Fibroblast of lung (primary cell): ENCODE results near the gene IGSF6.

Experiments used
- EZH2 ChIP-seq: IDR thresholded peaks from 2 replicates; pipeline ENCODE4 v1.5.1; 2012; ENCODE audit warnings: low read length, control low read depth, mild to moderate bottlenecking; ENCODE audit errors: missing control alignments
- TF ChIP-seq, protein P1 (sequence below), 2 donors: IDR thresholded peaks in 1 of 2; conservative IDR thresholded peaks in 1 of 2; 1 replicate in 1 of 2; 2 replicates in 1 of 2; pipeline ENCODE4 v1.5.1; 2011 to 2012; ENCODE audit warnings: low read length in 2 of 2, control low read depth in 1 of 2, inconsistent platforms in 1 of 2, low read depth in 1 of 2, mild to moderate bottlenecking in 1 of 2

GRCh38 chr16:21608639-21609328, 43.6 kb downstream of the IGSF6 start:
- TF ChIP-seq, protein P1, sequence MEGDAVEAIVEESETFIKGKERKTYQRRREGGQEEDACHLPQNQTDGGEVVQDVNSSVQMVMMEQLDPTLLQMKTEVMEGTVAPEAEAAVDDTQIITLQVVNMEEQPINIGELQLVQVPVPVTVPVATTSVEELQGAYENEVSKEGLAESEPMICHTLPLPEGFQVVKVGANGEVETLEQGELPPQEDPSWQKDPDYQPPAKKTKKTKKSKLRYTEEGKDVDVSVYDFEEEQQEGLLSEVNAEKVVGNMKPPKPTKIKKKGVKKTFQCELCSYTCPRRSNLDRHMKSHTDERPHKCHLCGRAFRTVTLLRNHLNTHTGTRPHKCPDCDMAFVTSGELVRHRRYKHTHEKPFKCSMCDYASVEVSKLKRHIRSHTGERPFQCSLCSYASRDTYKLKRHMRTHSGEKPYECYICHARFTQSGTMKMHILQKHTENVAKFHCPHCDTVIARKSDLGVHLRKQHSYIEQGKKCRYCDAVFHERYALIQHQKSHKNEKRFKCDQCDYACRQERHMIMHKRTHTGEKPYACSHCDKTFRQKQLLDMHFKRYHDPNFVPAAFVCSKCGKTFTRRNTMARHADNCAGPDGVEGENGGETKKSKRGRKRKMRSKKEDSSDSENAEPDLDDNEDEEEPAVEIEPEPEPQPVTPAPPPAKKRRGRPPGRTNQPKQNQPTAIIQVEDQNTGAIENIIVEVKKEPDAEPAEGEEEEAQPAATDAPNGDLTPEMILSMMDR (conservative IDR thresholded peaks at IDR 0.05 in 1 of 2, IDR thresholded peaks at IDR 0.05 in 1 of 2; ENCODE audit: low read depth in 1 of 2, low read length in 2 of 2) = no peak
- TF ChIP-seq EZH2 = no peak
